H1 (cell line): ENCODE data around the gene KLF6. TPM values are rescaled to one million over a fixed set of nuclear protein-coding genes. Genes with fewer than 3 reads are reported as not detected.

Source experiments
- CTCF ChIA-PET: fragments of 300-600 bp; sonication (Branson Sonifier 250); formaldehyde crosslinking; loops from one replicate; lab custom pipeline; 2021; ENCODE audit not compliant: partially characterized antibody; lab: Charles Lee
- POLR2A ChIA-PET: fragments of 300-600 bp; sonication (Branson Sonifier 250); formaldehyde crosslinking; loops from one replicate; lab custom pipeline; 2021; ENCODE audit warnings: inconsistent platforms; ENCODE audit not compliant: partially characterized antibody; lab: Charles Lee
- DNase-seq, 2 experiments: peaks; one replicate each; pipeline versions ENCODE4 v3.0.0 to v3.0.0-alpha.2; 2010 to 2022; ENCODE audit warnings: low spot score in 2 of 2, low read depth in 1 of 2, mixed read lengths in 1 of 2
- FAIRE-seq: peaks from 2 replicates; lab custom pipeline; 2011; peaks lifted over from hg19 to GRCh38; lab: Jason Lieb, UNC
- H2AFZ ChIP-seq: 2 replicates; pipeline ENCODE4 v1.8.1; 2012; ENCODE audit warnings: low read length, inconsistent platforms
- H2AK5ac ChIP-seq: 2 replicates; pipeline ENCODE4 v1.6.1; 2013; ENCODE audit warnings: low read depth, low read length
- H2BK120ac ChIP-seq: replicated peaks from 2 replicates; pipeline ENCODE3; 2013; ENCODE audit warnings: low read depth, low read length, inconsistent platforms
- H2BK12ac ChIP-seq: 2 replicates; pipeline ENCODE4 v1.6.1; 2013; ENCODE audit warnings: low read depth, low read length
- H2BK15ac ChIP-seq: 2 replicates; pipeline ENCODE4 v1.6.1; 2013; ENCODE audit warnings: low read length
- H2BK20ac ChIP-seq: 2 replicates; pipeline ENCODE4 v1.6.1; 2013; ENCODE audit warnings: low read length
- H2BK5ac ChIP-seq: 2 replicates; pipeline ENCODE4 v1.6.1; 2013; ENCODE audit warnings: low read depth, low read length
- H3K14ac ChIP-seq: 2 replicates; pipeline ENCODE4 v1.6.1; 2013; ENCODE audit warnings: inconsistent platforms; ENCODE audit not compliant: insufficient read length
- H3K18ac ChIP-seq: 2 replicates; pipeline ENCODE4 v1.6.1; 2013; ENCODE audit warnings: low read length; ENCODE audit errors: extremely low read depth
- H3K23ac ChIP-seq: 2 replicates; pipeline ENCODE4 v1.6.1; 2013; ENCODE audit warnings: inconsistent platforms; ENCODE audit not compliant: insufficient read length
- H3K23me2 ChIP-seq: 2 replicates; pipeline ENCODE4 v1.6.1; 2013; ENCODE audit warnings: low read depth, low read length
- H3K27ac ChIP-seq: 2 replicates; pipeline ENCODE4 v1.6.1; 2011; ENCODE audit warnings: low read depth, low read length, inconsistent platforms
- H3K27me3 ChIP-seq, 4 experiments: replicated peaks in 1 of 4; 1 replicate in 1 of 4; 2 replicates in 3 of 4; pipeline versions ENCODE4 v1.6.1 to v1.8.1; 2011 to 2013; ENCODE audit warnings: low read length in 3 of 4, mild to moderate bottlenecking in 3 of 4, inconsistent platforms in 2 of 4, mixed read lengths in 2 of 4, moderate library complexity in 1 of 4; ENCODE audit not compliant: control insufficient read depth in 3 of 4, insufficient read depth in 3 of 4; ENCODE audit errors: extremely low read depth in 1 of 4
- H3K36me3 ChIP-seq, 4 experiments: 2 replicates each; pipeline versions ENCODE4 v1.6.1 to v1.8.1; 2011 to 2013; ENCODE audit warnings: mild to moderate bottlenecking in 4 of 4, low read length in 3 of 4, moderate library complexity in 2 of 4, control low read depth in 1 of 4, inconsistent platforms in 1 of 4; ENCODE audit not compliant: insufficient read depth in 4 of 4, control insufficient read depth in 2 of 4
- H3K4ac ChIP-seq: replicated peaks from 2 replicates; pipeline ENCODE3; 2013; ENCODE audit warnings: low read length, low read depth, mixed read lengths, inconsistent platforms; ENCODE audit not compliant: insufficient read length
- H3K4me1 ChIP-seq, 4 experiments: replicated peaks in 1 of 4; 1 replicate in 1 of 4; 2 replicates in 3 of 4; pipeline versions ENCODE4 v1.6.1 to v1.8.1; 2011 to 2013; ENCODE audit warnings: low read length in 3 of 4, inconsistent platforms in 2 of 4, mixed read lengths in 1 of 4; ENCODE audit not compliant: insufficient read depth in 4 of 4, control insufficient read depth in 3 of 4
- H3K4me2 ChIP-seq, 2 experiments: 2 replicates each; pipeline versions ENCODE4 v1.6.1 to v1.8.1; 2011 to 2013; ENCODE audit warnings: low read depth in 2 of 2, low read length in 2 of 2, control low read depth in 1 of 2, inconsistent platforms in 1 of 2, mild to moderate bottlenecking in 1 of 2; ENCODE audit not compliant: insufficient read depth in 1 of 2
- H3K4me3 ChIP-seq, 4 experiments: fragments of 200-600, 300-600 bp in 1 of 4; sonication (generic), shearing (Covaris generic), sonication (Bioruptor Twin) in 1 of 4; 2 replicates each; pipeline versions ENCODE4 v1.5.1 to v1.8.1; 2011 to 2016; ENCODE audit warnings: low read length in 4 of 4, low read depth in 3 of 4, control low read depth in 2 of 4, inconsistent platforms in 2 of 4, mild to moderate bottlenecking in 2 of 4, mixed read lengths in 1 of 4, moderate library complexity in 1 of 4; ENCODE audit not compliant: insufficient read depth in 2 of 4; ENCODE audit errors: extremely low read depth in 1 of 4
- H3K56ac ChIP-seq: replicated peaks from 2 replicates; pipeline ENCODE3; 2013; ENCODE audit warnings: low read depth, mild to moderate bottlenecking, mixed read lengths, low read length, inconsistent platforms; ENCODE audit not compliant: insufficient read length
- H3K79me1 ChIP-seq: 2 replicates; pipeline ENCODE4 v1.6.1; 2013; ENCODE audit warnings: low read depth, low read length, control low read depth
- H3K79me2 ChIP-seq, 2 experiments: 2 replicates each; pipeline versions ENCODE4 v1.6.1 to v1.8.1; 2012 to 2013; ENCODE audit warnings: low read length in 2 of 2, mild to moderate bottlenecking in 2 of 2, inconsistent platforms in 1 of 2; ENCODE audit not compliant: insufficient read depth in 2 of 2, control insufficient read depth in 1 of 2
- H3K9ac ChIP-seq, 4 experiments: replicated peaks in 1 of 4; 1 replicate in 1 of 4; 2 replicates in 3 of 4; pipeline versions ENCODE4 v1.6.1 to v1.8.1; 2011 to 2013; ENCODE audit warnings: low read depth in 3 of 4, low read length in 3 of 4, control low read depth in 2 of 4, mild to moderate bottlenecking in 2 of 4, moderate library complexity in 2 of 4, inconsistent platforms in 1 of 4; ENCODE audit errors: extremely low read depth in 1 of 4
- H3K9me3 ChIP-seq, 2 experiments: 2 replicates each; pipeline versions ENCODE4 v1.6.1 to v1.8.1; 2012 to 2013; ENCODE audit warnings: mild to moderate bottlenecking in 2 of 2, moderate library complexity in 2 of 2, control low read depth in 1 of 2, inconsistent platforms in 1 of 2, low read depth in 1 of 2, low read length in 1 of 2, mixed read lengths in 1 of 2; ENCODE audit not compliant: insufficient read depth in 2 of 2
- H4K20me1 ChIP-seq, 2 experiments: replicated peaks in 1 of 2; 2 replicates each; pipeline versions ENCODE3 to v1.8.1; 2011 to 2013; ENCODE audit warnings: inconsistent platforms in 2 of 2, low read length in 2 of 2, mild to moderate bottlenecking in 1 of 2; ENCODE audit not compliant: insufficient read depth in 2 of 2, control insufficient read depth in 1 of 2
- H4K5ac ChIP-seq: 2 replicates; pipeline ENCODE4 v1.6.1; 2013; ENCODE audit warnings: low read length, low read depth, mixed read lengths, inconsistent platforms; ENCODE audit not compliant: insufficient read length
- H4K8ac ChIP-seq: 2 replicates; pipeline ENCODE4 v1.8.0; 2013; ENCODE audit warnings: mild to moderate bottlenecking, moderate library complexity, low read length, inconsistent platforms; ENCODE audit not compliant: insufficient read depth; ENCODE audit errors: extremely low read depth
- H4K91ac ChIP-seq: replicated peaks from 2 replicates; pipeline ENCODE3; 2013; ENCODE audit warnings: low read length, mixed read lengths, inconsistent platforms; ENCODE audit not compliant: insufficient read length
- GTF2F1 ChIP-seq: IDR thresholded peaks from 2 replicates; pipeline ENCODE4 v1.6.1; 2012; ENCODE audit warnings: low read depth, low read length, improper control_type of control experiment, borderline replicate concordance
- WGBS, 2 experiments: shearing (Covaris generic) in 1 of 2; methylation state at CpG; one replicate each; pipeline versions ENCODE4 v1.1.6 to v1.1.7; 2013 to 2015; ENCODE audit warnings: low lambda C conversion rate in 2 of 2, mixed read lengths in 2 of 2, inconsistent platforms in 1 of 2, low coverage in 1 of 2, missing lambda C conversion rate in 1 of 2; ENCODE audit not compliant: insufficient replicate concordance in 2 of 2, insufficient coverage in 1 of 2, insufficient read length in 1 of 2; ENCODE audit errors: extremely low coverage in 1 of 2, missing lambda C conversion rate in 1 of 2; 5-methylcytosine and 5-hydroxymethylcytosine counted together
- polyA plus RNA-seq, 7 experiments: library from polyadenylated mRNA; depleted of rRNA in 3 of 7; stranded (reverse) in 5 of 7; unstranded in 2 of 7; fragments of >200 nt in 5 of 7; fragments of 200-250 nt in 2 of 7; gene quantifications; 1 replicate in 5 of 7; 2 replicates in 1 of 7; 4 replicates in 1 of 7; pipeline versions ENCODE4 v1.2.1 to v1.2.3, GENCODE V29; 2011 to 2013; ENCODE audit warnings: missing spikeins in 2 of 7, mixed read lengths in 2 of 7
- total RNA-seq: library from RNA; stranded (reverse); fragmentation: NEBNext Ultra II Directional; extraction: Animal tissue kit (Norgen Biotek cat#: 25700); gene quantifications from 2 replicates; pipeline ENCODE4 v1.2.1, GENCODE V29; 2021

The KLF6 gene
- total and polyA plus RNA-seq, 2 of the 8 experiments (the other 6 are each of a cell fraction or from before 2014, with no cell fraction given), result 5.7 to 19.5 TPM

- Histone ChIP-seq H3K9ac (no peak overlapping the region), H3K36me3 (no peaks in the 10 kb centered on the region; a peak in 1 of 8 replicates), H3K27ac (no peak overlapping the region), H3K23me2 (no peaks in the 10 kb centered on the region), H3K18ac (no peak overlapping the region), H3K56ac (no peak overlapping the region), H3K4me3 (no peak overlapping the region), H3K4ac (no peak overlapping the region), H3K27me3 (no peaks in the 10 kb centered on the region), H4K91ac (no peak overlapping the region), H4K8ac (no peak overlapping the region), H4K5ac (no peak overlapping the region), H2AK5ac (no peak overlapping the region), H4K20me1 (no peaks in the 10 kb centered on the region), H2BK15ac (no peak overlapping the region), H3K4me1 (no peaks in the 10 kb centered on the region), H2BK120ac (no peak overlapping the region), H3K79me1 (no peaks in the 10 kb centered on the region), H2AFZ (no peak overlapping the region), H2BK5ac (no peak overlapping the region), H3K9me3 (peaks cover 0 to 3% of the 10 kb centered on the region in 2 experiments; a peak in 1 of 4 replicates), H3K14ac (no peak overlapping the region), H2BK20ac (no peak overlapping the region), H3K4me2 (no peak overlapping the region), H3K23ac (no peak overlapping the region), H2BK12ac (no peak overlapping the region), H3K79me2 (no peaks in the 10 kb centered on the region)
- no peak for FAIRE-seq
- no peak for DNase-seq
- 91% methylated on average over 1 of the region's 1 CpG; no CpG with 5 or more reads in 1 of the 2 experiments for WGBS, 2 experiments
- TF ChIP-seq GTF2F1, result no peak
- ChIA-PET CTCF (no interaction called here), POLR2A (interaction anchor here (1.3 kb wide), 1 partner anchor 45 kb away, joined by 3 read pairs; no protein-coding TSS in a partner anchor)
These were observed 46.1 kb downstream of the KLF6 start for GRCh38 chr10:3738855-3739350.
